SW 1271 (cell line): ENCODE measurements around the gene C5AR1.
A peak's percentile ranks its signal among the peaks of the same experiment; 100 is the strongest.
"Not testable (repeated sequence)": the region's sequence is repeated elsewhere in the genome, so short reads cannot be mapped to it uniquely, and the experiment has no call there.

ENCODE experiments used
- DNase-seq, 2 experiments: peaks; one replicate each; lab custom pipeline; 2025; lab: John Stamatoyannopoulos, UW

Gene C5AR1

GRCh38 chr19:47331931-47332547 lies 22.4 kb downstream of the C5AR1 start, which contains the start of gene C5AR2:
Gene C5AR2 (plus strand): TSS chr19:47332175. CDS start chr19:47340800, 8,625 bp downstream.
- no peak for DNase-seq

DNA sequence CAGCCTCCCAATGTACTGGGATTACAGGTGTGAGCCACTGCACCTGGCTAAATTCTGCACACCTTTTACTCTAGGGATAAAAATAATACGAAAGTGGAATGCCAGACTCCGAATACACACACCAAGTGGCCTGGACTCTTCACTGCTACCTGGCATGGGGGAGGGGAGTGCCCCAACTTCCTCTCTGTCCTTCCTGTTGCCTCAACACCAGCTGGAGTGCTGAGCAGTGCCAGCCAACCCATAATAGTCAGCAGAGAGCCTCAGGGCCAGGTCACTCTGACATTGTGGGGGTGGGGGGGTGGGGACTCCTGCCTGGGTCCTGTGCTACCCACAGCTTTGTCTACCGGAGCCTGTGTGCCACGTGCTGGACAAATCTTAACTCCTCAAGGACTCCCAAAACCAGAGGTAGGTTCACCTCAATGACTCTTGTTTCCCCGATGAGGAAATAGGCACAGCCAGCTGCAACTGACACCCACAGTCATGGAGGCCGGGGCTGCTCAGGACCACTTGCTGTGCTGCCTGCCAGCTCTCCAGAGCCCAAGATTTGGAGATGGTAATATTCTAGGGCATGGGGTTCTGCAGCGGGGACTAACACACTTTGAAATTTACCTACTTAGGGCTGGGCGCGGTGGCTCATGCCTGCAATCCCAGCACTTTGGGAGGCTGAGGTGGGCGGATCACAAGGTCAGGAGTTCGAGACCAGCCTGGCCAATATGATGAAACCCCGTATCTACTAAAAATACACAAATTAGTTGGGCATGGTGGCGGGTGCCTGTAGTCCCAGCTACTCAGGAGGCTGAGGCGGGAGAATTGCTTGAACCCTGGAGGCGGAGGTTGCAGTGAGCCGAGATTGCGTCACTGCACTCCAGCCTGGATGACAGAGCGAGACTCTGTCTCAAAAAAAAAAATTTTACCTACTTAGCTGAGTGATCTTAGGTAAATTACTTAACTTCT lies 27.4 kb downstream of the C5AR1 start:
- DNase-seq, result not testable (repeated sequence)

DNA sequence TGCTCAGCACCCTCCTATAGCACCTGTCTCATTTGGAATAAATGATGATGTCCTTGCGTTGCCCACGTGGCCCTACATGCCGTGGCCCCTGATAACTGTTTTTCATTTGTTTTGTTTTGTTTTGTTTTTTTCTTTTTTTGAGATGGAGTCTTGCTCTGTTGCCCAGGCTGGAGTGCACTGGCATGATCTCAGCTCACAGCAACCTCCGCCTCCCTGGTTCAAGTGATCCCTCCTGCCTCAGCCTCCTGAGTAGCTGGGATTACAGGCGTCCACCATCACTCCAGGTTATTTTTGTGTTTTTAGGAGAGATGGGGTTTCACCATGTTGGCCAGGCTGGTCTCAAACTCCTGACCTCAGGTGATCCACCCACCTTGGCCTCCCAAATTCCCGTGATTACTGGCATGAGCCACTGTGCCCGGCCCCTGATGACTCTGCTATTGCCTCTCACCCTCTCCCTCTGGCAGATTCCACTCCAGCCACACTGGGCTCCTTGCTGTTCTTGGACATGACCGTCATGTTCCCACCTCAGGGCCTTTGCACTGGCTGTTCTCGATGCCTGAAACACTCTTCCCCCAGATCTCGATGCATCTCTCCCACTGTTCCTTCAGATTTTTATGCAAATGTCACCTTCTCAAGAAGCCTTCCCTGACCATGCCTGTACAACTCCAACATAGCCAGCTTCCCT lies 29.7 kb downstream of the C5AR1 start:
- DNase-seq, result no peak

- no peak for DNase-seq
Observed at GRCh38 chr19:47340477-47341208, 31.0 kb downstream of the C5AR1 start.

DNA sequence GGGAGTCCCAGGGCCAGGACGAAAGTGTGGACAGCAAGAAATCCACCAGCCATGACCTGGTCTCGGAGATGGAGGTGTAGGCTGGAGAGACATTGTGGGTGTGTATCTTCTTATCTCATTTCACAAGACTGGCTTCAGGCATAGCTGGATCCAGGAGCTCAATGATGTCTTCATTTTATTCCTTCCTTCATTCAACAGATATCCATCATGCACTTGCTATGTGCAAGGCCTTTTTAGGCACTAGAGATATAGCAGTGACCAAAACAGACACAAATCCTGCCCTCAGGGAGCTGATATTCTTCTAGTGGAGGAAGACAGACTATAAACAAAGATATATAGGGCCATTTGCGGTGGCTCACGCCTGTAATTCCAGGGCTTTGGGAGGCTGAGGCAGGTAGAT lies 32.1 kb downstream of the C5AR1 start:
- DNase-seq, result no peak

- no peak for DNase-seq
Observed at GRCh38 chr19:47343194-47343802, 33.6 kb downstream of the C5AR1 start.

DNA sequence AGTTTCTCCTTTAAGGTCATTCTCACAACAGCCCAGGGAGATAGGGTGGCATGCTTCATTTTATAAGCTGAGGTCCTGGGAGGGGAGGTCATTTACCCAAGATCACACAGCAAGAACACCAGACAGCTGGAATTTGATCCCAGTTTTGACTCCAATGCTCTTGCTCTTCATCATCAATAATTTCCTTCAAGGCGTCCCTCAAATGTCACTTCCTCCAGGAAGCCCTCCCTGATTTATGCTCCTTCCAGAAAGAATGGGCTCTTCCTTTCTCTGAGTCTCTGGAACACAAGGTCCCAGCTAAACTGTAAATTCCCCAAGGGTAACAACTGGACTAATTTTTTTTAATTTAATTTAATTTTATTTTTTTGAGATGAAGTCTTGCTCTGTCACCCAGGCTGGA lies 34.8 kb downstream of the C5AR1 start:
- no peak for DNase-seq

GRCh38 chr19:47346024-47346423 lies 36.4 kb downstream of the C5AR1 start:
- not testable (repeated sequence) for DNase-seq

GRCh38 chr19:47348819-47349795 lies 39.4 kb downstream of the C5AR1 start, which contains the start of gene DHX34:
Gene DHX34 (plus strand): TSS chr19:47349315. CDS start chr19:47353031, 3,716 bp downstream.
- DNase-seq, result peak; percentile 83 to 95

- DNase-seq, result no peak
Observed at GRCh38 chr19:47350630-47351029, 41.0 kb downstream of the C5AR1 start.

- DNase-seq, result peak in 1 of 2 experiments; percentile 40
Observed at GRCh38 chr19:47351548-47351947, 41.9 kb downstream of the C5AR1 start.

DNA sequence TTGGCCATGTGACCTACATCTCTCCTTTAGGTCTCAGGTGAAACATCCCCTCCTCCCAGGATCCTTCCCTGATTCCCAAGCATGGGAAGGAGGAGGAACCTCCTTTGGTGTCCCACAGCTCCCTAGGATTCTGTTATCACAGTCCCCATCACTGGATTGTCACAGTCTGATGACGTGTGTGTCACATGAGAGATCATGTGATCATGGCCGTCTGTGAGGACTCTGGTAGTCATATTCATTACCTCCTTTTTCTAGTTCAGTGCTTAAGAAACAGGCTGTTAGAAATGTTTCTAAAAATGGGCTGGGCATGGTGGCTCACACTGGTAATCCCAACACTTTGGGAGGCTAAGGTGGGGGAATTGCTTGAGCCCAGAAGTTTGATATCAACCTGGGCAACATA lies 42.4 kb downstream of the C5AR1 start:
- no peak for DNase-seq

DNA sequence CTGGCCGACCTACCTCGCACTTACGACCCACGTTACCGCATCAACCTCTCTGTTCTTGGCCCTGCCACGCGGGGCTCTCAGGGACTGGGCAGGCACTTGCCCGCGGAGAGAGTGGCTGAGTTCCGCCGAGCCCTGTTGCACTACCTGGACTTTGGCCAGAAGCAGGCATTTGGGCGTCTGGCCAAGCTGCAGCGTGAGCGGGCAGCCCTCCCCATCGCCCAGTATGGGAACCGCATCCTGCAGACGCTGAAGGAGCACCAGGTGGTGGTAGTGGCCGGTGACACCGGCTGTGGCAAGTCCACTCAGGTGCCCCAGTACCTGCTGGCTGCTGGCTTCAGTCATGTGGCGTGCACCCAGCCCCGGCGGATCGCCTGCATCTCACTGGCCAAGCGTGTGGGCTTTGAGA lies 43.6 kb downstream of the C5AR1 start:
- no peak for DNase-seq

GRCh38 chr19:47356900-47357299 lies 47.2 kb downstream of the C5AR1 start:
- DNase-seq, result no peak

GRCh38 chr19:47357788-47358680 lies 48.4 kb downstream of the C5AR1 start:
- DNase-seq, result no peak

GRCh38 chr19:47358936-47359335 lies 49.3 kb downstream of the C5AR1 start:
- DNase-seq, result no peak

- no peak for DNase-seq
Observed at GRCh38 chr19:47362321-47362720, 52.7 kb downstream of the C5AR1 start.

DNA sequence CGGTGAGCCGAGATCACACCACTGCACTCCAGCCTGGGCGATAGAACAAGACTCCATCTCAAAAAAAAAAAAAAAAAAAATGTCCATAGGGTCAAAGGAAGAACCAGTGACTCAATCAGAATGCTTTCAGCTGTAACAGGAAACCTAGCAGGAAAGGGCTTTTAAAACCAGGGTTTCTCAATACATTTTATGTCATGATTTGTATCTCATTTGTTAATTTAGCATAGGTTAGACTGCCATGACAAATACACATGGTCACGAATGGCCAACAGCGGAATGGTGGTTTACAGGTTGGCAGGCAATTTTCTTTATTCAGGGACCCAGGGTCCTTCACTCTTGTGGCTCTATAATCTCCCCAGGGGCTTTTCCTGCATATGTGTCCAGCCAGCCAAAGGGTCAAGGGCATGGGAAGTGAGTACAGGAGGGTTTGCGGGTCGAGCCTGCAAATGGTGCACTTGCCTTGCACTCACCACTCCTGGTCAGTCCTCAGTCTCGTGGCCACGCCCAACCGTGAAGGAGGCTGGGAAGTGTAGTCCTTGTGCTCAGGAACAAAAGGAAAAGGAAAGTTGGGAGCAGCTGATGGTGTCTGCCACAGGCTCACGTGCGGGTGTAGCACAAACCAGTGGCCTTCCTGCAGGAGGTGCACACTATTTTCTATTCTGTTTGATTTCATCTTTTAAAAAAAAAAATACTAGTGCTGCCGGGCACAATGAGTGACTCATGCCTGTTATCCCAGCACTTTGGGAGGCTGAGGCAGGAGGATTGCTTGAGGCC lies 54.3 kb downstream of the C5AR1 start:
- no peak for DNase-seq
